Progenitor cell of endocrine pancreas (in vitro differentiated cells): ENCODE measurements around the gene MYOM3. TPM values are rescaled to one million over a fixed set of nuclear protein-coding genes. Genes with fewer than 3 reads are reported as not detected.

ENCODE experiments used
- DNase-seq: peaks from one replicate; pipeline ENCODE4 v3.0.0; 2021; ENCODE audit warnings: low spot score; ENCODE audit not compliant: unreplicated experiment
- H3K27ac Mint-ChIP-seq: 2 replicates; pipeline ENCODE4 v1.8.0; 2021; ENCODE audit warnings: mild to moderate bottlenecking, moderate library complexity, mixed read lengths
- H3K27me3 Mint-ChIP-seq: 2 replicates; pipeline ENCODE4 v1.8.0; 2021; ENCODE audit warnings: mixed read lengths
- H3K36me3 Mint-ChIP-seq: 2 replicates; pipeline ENCODE4 v1.8.0; 2022; ENCODE audit warnings: mixed read lengths; ENCODE audit not compliant: insufficient read depth
- H3K4me1 Mint-ChIP-seq: 2 replicates; pipeline ENCODE4 v1.8.0; 2021; ENCODE audit warnings: low read depth, mixed read lengths
- H3K4me3 Mint-ChIP-seq: 2 replicates; pipeline ENCODE4 v1.8.0; 2021; ENCODE audit warnings: low read depth, mild to moderate bottlenecking, moderate library complexity, mixed read lengths
- H3K9me3 Mint-ChIP-seq: 2 replicates; pipeline ENCODE4 v1.8.0; 2021; ENCODE audit warnings: low read depth, mixed read lengths
- total RNA-seq: library from RNA; stranded (reverse); gene quantifications from 2 replicates; pipeline ENCODE4 v1.2.1, GENCODE V29; 2021
- TF ChIP-seq, protein P1 (sequence below): fragments of 200-600 bp; sonication (generic); IDR thresholded peaks from one replicate; pipeline ENCODE4 v1.5.0; 2021; ENCODE audit warnings: antibody characterized with exemption, mild to moderate bottlenecking; ENCODE audit not compliant: unreplicated experiment

MYOM3 gene
- total RNA-seq, 1 donor from 2014 or later: 0.84 TPM

- Mint-ChIP-seq H3K27me3 (no peaks in the 10 kb centered on the region), H3K27ac (peak overlapping the region; percentile 71), H3K36me3 (no peaks in the 10 kb centered on the region), H3K4me3 (no peak overlapping the region), H3K9me3 (no peaks in the 10 kb centered on the region), H3K4me1 (peaks cover 26% of the 10 kb centered on the region)
- DNase-seq: no peak
- TF ChIP-seq, protein P1, sequence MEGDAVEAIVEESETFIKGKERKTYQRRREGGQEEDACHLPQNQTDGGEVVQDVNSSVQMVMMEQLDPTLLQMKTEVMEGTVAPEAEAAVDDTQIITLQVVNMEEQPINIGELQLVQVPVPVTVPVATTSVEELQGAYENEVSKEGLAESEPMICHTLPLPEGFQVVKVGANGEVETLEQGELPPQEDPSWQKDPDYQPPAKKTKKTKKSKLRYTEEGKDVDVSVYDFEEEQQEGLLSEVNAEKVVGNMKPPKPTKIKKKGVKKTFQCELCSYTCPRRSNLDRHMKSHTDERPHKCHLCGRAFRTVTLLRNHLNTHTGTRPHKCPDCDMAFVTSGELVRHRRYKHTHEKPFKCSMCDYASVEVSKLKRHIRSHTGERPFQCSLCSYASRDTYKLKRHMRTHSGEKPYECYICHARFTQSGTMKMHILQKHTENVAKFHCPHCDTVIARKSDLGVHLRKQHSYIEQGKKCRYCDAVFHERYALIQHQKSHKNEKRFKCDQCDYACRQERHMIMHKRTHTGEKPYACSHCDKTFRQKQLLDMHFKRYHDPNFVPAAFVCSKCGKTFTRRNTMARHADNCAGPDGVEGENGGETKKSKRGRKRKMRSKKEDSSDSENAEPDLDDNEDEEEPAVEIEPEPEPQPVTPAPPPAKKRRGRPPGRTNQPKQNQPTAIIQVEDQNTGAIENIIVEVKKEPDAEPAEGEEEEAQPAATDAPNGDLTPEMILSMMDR: no peak
These were observed 7.5 kb upstream of the MYOM3 start for GRCh38 chr1:24119489-24119858.

DNA sequence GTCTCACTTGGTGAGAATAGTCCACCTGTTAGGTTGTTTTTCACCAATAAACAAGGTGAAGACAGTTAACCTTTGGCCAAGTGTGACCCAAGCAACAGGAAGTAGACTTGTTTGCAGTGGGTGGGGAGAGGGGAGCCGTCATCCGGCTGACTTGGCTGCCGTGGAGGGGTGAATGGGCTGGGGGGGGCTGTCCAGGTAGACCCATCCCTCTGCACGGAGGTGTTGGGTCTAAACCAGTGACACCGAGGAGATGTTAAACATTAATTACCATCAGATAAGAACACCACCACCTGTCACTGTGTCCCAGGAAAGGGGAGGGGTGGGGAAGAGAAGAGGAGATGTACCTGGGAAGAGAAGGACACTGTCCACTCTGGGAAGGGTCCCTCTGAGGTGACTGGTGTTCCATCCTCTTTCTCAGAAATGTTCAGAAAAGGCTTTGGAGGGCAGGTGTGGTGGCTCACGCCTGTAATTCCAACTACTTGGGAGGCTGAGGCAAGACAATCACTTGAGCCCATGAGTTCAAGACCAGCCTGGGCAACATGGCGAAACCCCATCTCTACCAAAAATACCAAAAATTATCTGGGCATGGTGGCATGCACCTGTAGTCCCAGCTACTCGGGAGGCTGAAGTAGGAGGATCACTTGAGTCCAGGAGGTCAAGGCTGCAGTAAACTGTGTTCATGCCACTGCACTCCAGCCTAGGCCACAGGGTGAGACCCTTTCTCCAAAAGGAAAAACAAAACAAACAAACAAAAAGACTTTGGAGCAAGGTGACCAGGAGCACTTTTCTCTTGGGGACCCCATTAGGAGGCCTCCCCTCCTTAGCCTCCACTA, 6.7 kb upstream of the MYOM3 start:
- no peak for DNase-seq
- no peak overlapping the region for H3K4me3 Mint-ChIP-seq
- H3K4me1 Mint-ChIP-seq: peaks cover 28% of the 10 kb centered on the region
- no peaks in the 10 kb centered on the region for H3K9me3 Mint-ChIP-seq
- peak overlapping the region; percentile 41 for H3K27ac Mint-ChIP-seq
- no peaks in the 10 kb centered on the region for H3K27me3 Mint-ChIP-seq
- TF ChIP-seq, protein P1: no peak
- no peaks in the 10 kb centered on the region for H3K36me3 Mint-ChIP-seq

DNA sequence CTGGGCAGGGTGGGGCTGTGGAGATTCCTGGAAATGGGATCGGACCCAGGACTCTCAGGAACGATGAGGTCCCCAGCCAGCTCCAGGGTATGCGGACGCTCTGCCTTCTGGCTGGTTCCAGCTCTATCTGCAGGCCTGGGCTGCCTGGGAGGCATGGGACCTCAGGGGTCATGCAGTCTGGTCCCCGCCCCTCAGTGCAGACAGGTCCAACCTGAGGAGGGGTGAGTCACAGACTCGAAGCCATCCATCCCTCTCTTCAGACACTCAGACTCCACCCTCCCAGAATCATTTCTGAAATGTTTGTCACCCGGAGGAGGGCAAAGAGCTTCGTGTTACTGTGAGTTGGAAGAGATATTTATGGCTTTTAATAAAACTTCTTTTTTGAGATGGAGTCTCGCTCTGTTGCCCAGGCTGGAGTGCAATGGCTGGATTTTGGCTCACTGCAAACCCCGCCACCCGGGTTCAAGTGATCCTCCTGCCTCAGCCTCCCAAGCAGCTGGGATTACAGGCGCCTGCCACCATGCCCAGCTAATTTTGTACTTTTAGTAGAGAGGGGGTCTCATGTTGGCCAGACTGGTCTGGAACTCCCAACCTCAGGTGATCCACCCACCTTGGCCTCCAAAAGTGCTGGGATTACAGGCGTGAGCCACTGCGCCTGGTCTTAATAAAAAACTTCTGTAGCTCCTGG, 5.9 kb upstream of the MYOM3 start:
- no peak overlapping the region for H3K27ac Mint-ChIP-seq
- no peaks in the 10 kb centered on the region for H3K27me3 Mint-ChIP-seq
- TF ChIP-seq, protein P1: no peak

DNA sequence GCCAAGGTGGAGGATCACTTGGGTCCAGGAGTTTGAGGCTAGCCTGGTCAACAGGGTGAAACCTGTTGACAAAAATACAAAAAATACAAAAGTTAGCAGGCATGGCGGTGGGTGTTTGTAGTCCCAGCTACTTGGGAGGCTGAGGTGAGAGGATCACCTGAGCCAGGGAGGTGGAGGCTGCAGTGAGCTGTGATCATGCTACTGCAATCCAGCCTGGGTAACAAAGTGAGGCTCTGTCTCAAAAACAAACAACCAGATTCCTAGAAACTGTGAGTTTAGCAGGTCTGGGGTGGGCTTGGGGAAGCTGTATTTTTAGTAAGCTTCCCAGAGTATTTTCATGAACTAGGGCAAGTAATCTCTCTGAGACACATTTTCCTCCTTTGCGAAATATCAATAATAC, 5.2 kb upstream of the MYOM3 start:
- TF ChIP-seq, protein P1: no peak
- H3K36me3 Mint-ChIP-seq: no peaks in the 10 kb centered on the region
- H3K9me3 Mint-ChIP-seq: no peaks in the 10 kb centered on the region
- no peaks in the 10 kb centered on the region for H3K27me3 Mint-ChIP-seq
- H3K27ac Mint-ChIP-seq: no peak overlapping the region
- no peak for DNase-seq
- no peak overlapping the region for H3K4me3 Mint-ChIP-seq
- peaks cover 34% of the 10 kb centered on the region for H3K4me1 Mint-ChIP-seq

More for the DNA sequence above, 5.9 kb upstream of the MYOM3 start:
- no peak for DNase-seq
- Mint-ChIP-seq H3K4me3 (no peak overlapping the region), H3K9me3 (no peaks in the 10 kb centered on the region), H3K36me3 (no peaks in the 10 kb centered on the region), H3K4me1 (peaks cover 28% of the 10 kb centered on the region)

DNA sequence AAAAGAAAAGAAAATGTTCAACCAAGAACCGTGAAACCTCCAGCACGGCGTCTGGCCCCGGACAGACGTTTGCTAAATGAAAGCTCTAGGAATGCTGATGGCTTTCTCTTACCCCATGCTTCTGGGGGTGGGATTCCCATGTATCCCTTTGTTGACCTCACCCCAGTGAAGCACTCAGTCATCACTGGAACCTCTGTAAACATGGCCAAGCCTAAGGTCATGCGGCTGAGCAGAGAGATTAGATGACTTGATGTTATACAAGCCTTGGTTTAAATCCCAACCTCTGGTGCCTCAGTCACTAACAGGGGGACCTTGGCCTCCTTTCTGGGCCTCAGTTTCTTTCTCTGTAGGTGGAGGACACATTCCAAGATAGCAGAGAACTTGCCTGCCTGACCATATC, 2.8 kb upstream of the MYOM3 start:
- Mint-ChIP-seq H3K27ac (no peak overlapping the region), H3K36me3 (no peaks in the 10 kb centered on the region), H3K4me1 (peaks cover 29% of the 10 kb centered on the region), H3K27me3 (peaks cover 5% of the 10 kb centered on the region), H3K4me3 (no peak overlapping the region), H3K9me3 (no peaks in the 10 kb centered on the region)
- TF ChIP-seq, protein P1: no peak
- DNase-seq: no peak
